ENCODE results near the gene GET4.

Gene GET4

GRCh38 chr7:945556-946255 is 69.4 kb downstream of the GET4 start:
- Histone ChIP-seq H3K27ac (ENCODE audit: low read depth in 2 of 2, low read length in 2 of 2) (peak overlapping the region; percentile 95 to 96), H3K4me3 (ENCODE audit: low read length in 2 of 2) (peak overlapping the region; percentile 50 to 62), H3K4me1 (ENCODE audit: control insufficient read depth in 2 of 2, insufficient read depth in 2 of 2, low read length in 2 of 2) (peaks cover 22 to 29% of the 10 kb centered on the region in 2 donors), H3K9me3 (ENCODE audit: control insufficient read depth in 2 of 2, low read length in 2 of 2) (no peaks in the 10 kb centered on the region), H3K27me3 (ENCODE audit: control insufficient read depth in 2 of 2, insufficient read depth in 2 of 2, low read length in 2 of 2) (no peaks in the 10 kb centered on the region), H3K36me3 (ENCODE audit: control insufficient read depth in 2 of 2, insufficient read depth in 2 of 2, low read length in 2 of 2) (no peaks in the 10 kb centered on the region), H3K9ac (ENCODE audit: low read depth in 1 of 2, low read length in 2 of 2) (peak overlapping the region; percentile 76 to 89)

Measured in mucosa of rectum (tissue), 2 donors.